Left cardiac atrium (tissue), 4 donors: ENCODE data around the gene ANP32A. TPM values are rescaled to one million over a fixed set of nuclear protein-coding genes. Genes with fewer than 3 reads are reported as not detected.
A peak's percentile ranks its signal among the peaks of the same experiment; 100 is the strongest.
"Not testable (repeated sequence)": the region's sequence is repeated elsewhere in the genome, so short reads cannot be mapped to it uniquely, and the experiment has no call there.

Experiments
- ATAC-seq, 2 donors: fragments of 200-7000 bp; cut with Tn5 transposase; one replicate each; pipeline ENCODE4 v1.9.1; 2020; ENCODE audit warnings: mild to moderate bottlenecking in 2 of 2, moderate library complexity in 2 of 2
- DNase-seq: peaks from one replicate; pipeline ENCODE4 v3.0.0-alpha.2; 2020
- intact Hi-C, 2 donors: fragments of 100-400 bp; cut with DNase I; formaldehyde crosslinking; loops; one replicate each; pipeline versions ENCODE4 v1.14.1 to v1.15.1; 2022 to 2023
- total RNA-seq, 2 donors: library from RNA; stranded (reverse); fragmentation: NEBNext Ultra II Directional; extraction: Animal tissue kit (Norgen Biotek cat#: 25700); gene quantifications; one replicate each; pipeline ENCODE4 v1.2.1, GENCODE V29; 2021
- donor health status: DM: no; HTN: yes; CAD: no.
- donor health status: DM: no; HTN: yes; CAD: no; lungs with severe emphysema.
- donor health status: DM: yes; HTN: yes; CAD: no.
- donor health status: Dilated cardiomyopathy.

ANP32A gene
- total RNA-seq, 2 donors from 2014 or later, result 106 to 118 TPM

DNA sequence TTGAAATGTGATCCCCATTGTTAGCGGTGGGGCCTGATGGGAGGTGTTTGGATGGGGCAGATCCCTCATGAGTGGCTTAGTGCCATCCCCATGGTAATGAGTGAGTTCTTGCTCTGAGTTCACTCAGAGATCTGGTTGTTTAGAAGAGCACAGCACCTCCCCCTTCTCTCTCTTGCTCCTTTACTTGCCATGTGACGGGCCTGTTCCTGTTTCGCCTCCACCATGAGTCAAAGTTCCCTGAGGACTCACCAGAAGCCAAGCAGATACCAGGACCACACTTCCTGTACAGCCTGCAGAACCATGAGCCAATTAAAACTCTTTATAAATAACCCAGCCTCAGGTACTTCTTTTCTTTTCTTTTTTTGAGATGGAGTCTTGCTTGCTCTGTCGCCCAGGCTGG is 46.6 kb downstream of the ANP32A start:
- intact Hi-C loops, result no loop called here
- no peak for DNase-seq
- ATAC-seq, result no peak

DNA sequence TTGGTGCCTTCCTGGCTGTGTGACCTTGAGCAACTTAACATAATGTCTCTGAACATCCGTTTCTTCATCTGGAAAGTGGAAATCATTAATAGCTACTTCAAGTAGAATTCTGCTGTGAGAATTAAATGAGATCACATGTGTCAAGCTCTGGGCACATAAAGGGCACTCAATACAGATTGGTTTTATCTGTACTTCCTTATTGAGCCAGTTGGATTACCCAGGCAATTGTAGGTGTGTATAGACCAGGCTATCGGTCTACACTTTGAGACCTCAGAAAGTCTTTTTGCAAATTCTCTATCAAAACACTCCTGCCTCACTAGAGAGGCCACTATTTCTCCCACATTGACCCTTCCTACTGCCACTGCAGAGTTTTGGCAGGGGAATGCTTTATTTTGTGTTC is 47.7 kb downstream of the ANP32A start:
- DNase-seq, result no peak
- intact Hi-C loops, result no loop called here
- no peak for ATAC-seq

DNA sequence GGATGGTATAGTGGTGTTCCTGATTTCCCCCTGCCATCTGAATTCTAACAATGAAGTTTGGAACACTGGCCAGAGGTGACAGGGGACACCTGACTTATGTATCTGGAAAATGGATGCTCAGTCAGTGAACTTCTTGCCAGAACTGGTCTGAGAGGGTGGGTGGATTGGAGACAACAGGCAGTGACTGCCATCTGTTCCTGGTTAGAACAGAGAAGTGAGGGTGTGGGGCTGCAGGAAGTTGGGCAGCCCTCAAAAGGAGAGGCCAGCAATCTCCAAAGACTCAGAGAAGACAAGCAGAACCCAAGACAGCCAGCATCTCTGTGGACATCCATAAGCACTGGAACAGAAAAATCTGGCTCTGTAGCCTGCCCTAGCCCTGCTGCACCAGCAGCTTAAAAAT is 50.5 kb downstream of the ANP32A start:
- no peak for DNase-seq
- intact Hi-C loops, result no loop called here
- no peak for ATAC-seq

DNA sequence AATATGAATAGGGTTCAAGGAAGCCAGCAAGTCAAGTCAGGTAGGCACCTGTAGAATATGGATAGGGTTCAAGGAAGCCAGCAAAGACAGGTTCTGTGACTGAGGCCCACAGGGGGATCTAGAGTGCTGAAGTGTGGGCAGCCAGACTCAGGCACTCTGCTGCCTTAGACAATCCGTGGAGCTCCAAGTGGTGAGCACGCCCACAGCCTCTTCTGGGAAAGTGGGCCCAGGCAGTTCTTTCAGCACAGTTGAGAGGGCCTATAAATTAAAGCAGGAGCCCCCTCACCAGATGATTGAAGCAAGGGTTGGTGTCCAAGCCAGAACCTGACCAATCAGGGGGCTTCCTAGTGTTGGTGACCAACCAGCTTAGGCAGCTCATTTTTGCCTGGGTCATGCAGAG is 51.0 kb downstream of the ANP32A start:
- intact Hi-C loops, result no loop called here
- ATAC-seq, result no peak
- DNase-seq, result no peak

DNA sequence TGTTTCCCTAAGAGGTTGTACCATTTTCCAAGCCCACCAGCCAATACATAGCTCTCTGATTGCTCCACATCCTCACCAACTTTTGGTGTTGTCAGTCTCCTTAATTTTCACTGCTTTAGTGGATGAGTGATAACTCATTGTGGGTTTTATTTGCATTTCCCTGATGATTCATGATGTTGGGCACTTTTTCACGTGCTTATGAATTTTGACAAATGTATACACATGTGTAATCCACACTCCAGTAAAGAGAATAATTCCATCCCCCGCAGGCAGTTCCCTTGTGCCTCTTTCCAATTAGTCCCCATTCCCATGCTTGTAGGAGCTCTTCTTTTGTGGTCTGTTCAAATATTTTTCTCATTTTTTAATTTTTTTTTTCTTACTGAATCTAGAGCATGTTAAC is 52.4 kb downstream of the ANP32A start:
- no peak for DNase-seq
- intact Hi-C loops, result no loop called here
- no peak for ATAC-seq

DNA sequence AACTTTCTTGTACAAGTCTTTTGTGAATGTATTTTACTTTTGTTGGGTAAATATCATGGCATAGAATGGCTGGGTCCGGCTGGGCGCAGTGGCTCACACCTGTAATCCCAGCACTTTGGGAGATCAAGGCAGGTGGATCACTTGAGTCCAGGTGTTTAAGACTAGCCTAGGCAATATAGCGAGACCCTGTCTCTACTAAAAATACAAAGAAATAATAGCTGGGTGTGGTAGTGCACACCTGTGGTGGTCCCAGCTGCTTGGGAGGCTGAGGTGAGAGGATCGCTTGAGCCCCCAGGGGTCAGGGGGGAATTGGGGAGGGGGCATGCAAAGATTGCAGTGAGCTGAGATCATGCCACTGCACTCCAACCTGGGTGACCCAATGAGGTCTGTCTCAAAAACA is 52.9 kb downstream of the ANP32A start:
- ATAC-seq (no peak), DNase-seq (no peak)
- intact Hi-C loops, result no loop called here

DNA sequence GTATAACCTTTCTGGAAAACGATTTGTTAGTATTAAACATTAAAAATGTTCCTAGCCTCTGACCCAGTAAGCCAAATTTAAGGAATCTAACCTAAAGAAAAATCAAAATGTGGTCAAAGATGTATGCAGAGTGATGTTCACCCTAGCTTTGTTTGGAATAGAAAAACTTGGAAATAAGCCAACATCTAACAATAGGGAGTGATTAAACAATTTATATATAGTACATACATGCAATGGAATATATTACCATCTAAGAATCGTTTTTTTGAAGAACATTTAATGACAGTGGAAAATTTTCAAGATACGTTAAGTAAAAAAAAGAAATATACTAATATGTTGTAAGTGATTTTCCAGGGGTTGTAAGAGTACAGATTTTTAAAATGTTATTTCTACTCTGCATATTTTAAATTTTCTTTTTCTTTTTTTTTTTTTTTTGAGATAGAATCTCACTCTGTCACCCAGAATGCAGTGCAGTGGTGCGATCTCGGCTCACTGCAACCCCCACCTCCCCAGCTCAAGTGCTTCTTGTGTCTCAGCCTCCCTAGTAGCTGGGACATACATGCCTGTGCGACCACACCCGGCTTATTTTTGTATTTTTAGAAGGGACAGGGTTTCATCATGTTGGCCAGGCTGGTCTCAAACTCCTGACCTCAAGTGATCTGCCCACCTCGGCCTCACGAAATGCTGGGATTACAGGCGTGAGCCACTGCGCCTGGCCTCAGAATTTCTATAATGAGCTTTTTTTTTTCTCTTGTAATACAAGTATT is 54.9 kb downstream of the ANP32A start:
- intact Hi-C loops, result no loop called here
- no peak for DNase-seq
- ATAC-seq, result no peak

DNA sequence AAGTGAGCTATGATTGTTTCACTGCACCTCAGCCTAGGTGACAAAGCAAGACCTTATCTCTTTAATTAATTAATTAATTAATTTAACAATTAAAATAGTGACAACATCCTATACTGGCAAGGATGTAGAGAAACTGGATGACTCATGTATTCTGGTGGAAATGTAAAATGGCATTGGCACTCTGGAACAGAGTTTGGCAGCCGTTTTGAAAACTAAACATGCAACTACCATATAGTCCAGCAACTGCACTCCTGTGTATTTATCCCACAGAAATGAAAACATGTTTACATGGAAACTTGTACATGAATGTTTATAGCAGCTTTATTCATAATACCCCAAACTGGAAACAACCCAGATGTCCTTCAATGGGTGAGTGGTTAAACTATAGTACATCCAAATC is 56.6 kb downstream of the ANP32A start:
- no peak for DNase-seq
- ATAC-seq, result no peak
- intact Hi-C loops, result no loop called here

DNA sequence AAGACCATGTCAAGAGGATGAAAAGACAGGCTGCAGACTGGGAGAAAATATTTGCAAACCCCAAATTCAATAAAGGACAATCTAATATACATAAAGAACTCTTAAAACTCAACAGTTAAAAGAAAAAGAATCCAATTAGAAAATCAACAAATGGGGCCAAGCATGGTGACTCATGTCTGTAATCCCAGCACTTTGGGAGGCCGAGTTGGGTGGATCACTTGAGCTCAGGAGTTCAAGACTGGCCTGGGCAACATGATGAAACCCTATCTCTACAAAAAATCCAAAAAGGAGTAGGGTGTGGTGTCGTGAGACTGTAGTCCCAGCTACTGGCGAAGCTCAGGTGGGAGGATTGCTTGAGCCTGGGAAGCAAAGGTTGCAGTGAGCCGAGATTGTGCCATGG is 57.6 kb downstream of the ANP32A start:
- intact Hi-C loops, result no loop called here
- no peak for DNase-seq
- ATAC-seq, result no peak

DNA sequence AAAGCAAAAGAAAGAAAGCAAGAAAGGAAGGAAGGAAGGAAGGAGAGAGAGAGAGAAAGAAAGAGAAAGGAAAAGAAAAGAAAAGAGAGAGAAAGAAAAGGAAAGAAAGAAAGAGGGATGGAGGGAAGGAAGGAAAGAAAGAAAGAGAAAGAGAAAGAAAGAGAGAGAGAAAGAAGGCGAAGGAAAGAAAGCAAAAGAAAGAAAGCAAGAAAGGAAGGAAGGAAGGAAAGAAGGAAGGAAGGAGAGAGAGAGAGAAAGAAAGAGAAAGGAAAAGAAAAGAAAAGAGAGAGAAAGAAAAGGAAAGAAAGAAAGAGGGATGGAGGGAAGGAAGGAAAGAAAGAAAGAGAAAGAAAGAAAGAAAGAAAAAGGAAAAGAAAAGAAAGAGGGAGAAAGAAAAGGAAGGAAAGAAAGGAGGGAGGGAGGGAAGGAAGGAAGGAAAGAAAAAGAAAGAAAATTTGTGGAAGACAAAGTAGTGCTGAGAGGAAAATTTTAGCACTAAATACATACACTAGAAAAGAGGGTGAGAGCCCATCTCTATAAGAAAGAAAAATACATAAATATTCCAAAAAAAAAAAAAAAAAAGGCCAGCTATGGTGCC is 60.6 kb downstream of the ANP32A start:
- ATAC-seq, intact Hi-C loops: not testable (repeated sequence)

DNA sequence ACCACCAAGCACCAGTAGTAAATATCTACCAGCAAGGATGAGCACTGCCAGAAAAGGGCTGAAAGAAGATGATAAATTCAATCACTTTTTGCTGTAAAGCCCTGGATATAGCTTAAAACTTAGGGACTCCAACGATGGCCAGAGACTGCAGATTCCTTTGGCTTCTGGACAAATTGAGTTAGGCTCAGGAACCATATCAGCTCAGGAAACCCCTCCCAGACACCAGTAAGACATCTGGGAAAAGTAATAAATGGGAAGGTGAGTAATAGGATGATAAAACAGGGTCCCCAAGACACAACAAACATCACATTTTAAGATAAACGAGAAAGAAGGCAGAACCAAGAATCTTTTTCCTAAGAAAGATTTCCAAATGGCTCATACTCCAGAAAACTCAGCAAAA is 65.0 kb downstream of the ANP32A start:
- ATAC-seq (no peak), DNase-seq (no peak)
- intact Hi-C loops, result no loop called here

More for the DNA sequence above, 60.6 kb downstream of the ANP32A start:
- not testable (repeated sequence) for DNase-seq

DNA sequence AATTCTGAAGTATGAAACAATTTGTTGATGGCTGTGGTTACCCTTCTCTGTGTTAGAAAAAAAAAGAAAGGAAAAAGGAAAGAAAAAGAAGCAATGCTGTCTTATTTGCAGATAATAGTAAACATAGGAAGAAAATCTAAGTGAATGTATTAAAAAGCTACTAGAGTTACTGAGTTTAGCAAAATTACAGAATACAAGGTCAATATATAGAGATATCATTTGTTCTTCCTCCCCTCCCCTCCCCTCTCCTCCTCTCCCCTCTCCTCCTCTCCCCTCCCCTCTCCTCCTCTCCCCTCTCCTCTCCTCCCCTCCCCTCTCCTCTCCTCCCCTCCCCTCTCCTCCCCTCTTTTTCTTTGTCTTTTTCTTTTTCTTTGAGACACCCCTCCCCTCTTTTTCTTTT is 69.1 kb downstream of the ANP32A start:
- no peak for DNase-seq
- ATAC-seq, result no peak
- intact Hi-C loops, result no loop called here

DNA sequence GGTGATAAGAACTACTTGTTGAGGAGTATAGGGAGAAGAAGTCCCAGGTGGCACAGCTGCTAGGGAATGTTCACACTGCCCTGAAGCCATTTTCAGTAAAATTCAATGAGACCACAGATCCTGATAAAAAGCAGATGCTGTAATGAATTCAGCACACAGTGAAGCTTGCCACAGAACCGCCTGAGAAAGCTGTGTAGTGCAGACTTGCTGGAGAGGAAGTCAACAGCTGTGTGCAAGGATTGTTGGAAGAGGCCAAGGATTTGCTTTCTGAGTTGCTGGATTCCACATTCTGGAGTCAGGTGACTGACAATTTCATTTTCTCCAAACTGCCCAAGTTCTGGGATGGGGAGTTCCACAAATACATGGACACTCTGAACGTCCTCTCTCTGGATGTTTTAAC is 70.9 kb downstream of the ANP32A start:
- peak in 1 of 2 donors; percentile 58 for ATAC-seq
- DNase-seq, result no peak
- intact Hi-C loops, result no loop called here

DNA sequence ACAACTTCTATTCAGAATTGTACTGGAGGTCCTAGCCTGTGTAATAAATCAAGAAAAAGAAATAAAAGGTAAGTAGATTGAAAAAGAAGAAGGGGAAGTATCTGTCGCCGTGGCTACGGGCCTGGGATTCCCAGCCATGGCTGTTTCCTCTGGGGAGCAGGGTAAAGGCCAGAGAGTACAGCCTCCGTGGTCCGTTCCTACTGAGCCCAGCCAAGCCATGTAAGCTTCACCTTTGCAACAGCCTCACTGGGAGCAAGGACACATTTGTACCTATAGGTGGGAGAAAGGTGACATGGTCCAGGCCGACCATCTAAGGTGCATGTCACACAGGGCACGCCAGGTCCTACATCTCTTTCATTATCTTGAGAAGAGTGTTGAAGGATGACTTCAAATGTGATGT is 71.3 kb downstream of the ANP32A start:
- no peak for ATAC-seq
- intact Hi-C loops, result no loop called here
- DNase-seq, result no peak

DNA sequence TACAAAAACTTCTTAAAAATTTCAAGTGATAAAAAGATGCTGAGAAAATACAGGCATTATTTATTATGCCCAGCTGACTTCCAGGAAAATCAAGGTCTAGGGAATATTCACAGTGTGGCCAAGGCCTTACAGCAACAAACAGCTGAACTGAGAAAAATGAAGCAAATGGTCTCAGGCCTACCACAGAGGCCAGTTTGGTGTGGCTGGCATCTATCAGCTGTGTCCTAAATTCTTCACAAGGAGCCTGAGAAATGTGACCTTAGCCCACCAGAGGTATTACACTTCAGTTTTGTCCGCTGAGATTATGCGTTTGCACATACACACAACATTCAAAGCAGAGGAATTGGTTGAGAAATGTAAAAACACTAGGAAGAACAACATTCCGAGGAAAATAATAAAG is 77.4 kb downstream of the ANP32A start:
- DNase-seq (no peak), ATAC-seq (no peak)

DNA sequence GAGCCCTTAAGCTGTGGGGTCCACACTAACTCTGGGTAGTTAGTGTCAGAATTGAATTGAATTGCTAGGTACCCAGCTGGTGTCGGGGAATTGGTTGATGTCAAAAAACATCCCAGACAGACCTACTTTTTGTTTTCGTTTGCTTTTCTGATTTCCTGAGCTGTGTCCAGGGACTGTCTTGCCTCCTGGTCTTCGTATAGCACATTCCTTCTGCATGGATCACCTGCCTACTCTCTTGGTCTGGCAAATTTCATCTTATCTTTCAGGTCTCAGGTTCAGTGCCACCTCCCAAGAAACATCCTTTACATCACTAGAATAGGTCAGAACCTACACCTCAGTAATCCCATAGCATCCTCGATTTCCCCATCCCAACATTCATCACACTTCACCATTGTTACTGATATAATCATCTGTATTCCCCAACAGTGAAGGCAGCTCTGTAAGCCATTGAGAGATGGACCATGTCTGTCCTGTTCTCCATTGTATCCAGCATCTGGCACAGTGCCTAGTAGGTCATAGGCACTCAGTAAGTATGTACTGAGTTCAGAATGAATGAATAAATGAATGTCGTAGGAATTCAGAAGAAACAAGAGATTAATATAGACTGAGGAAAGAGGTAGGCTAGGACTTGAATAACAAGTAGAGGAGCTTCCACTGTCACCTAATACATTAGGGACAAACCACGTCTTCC is 81.2 kb downstream of the ANP32A start:
- ATAC-seq, result no peak
- intact Hi-C loops, result no loop called here
- no peak for DNase-seq

More for the DNA sequence above, 77.4 kb downstream of the ANP32A start:
- intact Hi-C loops, result no loop called here

DNA sequence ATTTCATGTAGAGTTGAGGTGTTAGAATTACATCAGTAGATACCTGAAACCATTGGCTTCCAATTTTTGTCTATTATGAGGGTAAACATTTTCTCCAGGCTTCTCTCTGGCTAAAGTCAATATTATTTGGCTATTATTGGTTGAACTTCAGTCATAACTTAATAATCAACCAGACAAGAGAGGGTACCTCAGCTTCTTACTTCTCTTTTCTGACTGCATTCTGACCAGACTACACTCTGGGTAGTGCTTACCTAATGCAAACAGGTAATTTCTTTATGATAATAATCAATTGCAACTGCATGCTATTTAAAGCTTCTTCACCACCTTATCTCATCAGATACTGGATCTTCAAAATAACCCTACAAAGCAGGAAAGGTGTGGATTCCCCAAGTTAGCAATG is 85.1 kb downstream of the ANP32A start:
- ATAC-seq, result no peak
- DNase-seq, result no peak
- intact Hi-C loops, result no loop called here

DNA sequence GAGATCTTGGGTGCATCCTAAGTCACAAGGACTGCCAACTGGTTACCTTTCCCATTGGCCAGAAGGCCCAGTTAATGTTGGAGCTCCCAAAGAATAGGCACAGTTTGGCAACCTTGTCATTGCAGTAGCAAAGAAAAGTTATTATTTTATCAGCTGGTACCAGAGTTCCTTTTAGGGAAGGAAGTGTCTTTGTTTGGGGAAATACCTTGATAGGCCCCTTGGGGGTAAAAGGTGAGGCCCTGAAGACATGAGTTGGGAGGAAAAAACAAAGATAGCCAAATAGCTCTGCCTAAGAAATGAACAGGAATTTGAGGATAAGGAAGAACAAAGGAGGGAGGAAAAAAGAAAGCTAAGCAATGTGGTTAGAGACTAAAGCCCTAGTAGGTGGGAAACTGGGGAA is 85.8 kb downstream of the ANP32A start:
- intact Hi-C loops, result loop anchor here in 1 of 2 donors (5.0 kb wide), 1 partner anchor 92 kb away; no protein-coding TSS in a partner anchor
- no peak for DNase-seq

DNA sequence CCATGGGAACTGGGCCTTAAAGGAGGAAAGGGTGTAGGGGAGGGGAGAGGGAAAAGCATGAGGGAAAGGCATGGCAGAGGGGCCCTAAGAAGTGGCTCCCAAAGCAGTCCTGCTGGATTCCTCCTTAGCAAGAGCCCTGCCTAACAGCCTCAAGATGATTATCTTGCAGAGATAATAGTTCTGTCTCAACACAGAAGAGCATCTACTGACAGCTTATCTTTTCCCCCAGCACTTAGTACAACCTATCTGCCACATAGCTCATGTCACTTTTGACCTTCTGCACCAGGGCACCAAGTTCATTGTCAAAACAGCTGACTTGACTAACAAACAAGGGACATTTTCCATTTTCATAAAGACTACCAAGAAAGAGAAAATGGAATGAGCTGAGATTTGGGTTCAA is 86.3 kb downstream of the ANP32A start:
- intact Hi-C loops, result loop anchor here in 1 of 2 donors (5.0 kb wide), 1 partner anchor 93 kb away; no protein-coding TSS in a partner anchor
- ATAC-seq (no peak), DNase-seq (no peak)

More for the DNA sequence above, 85.8 kb downstream of the ANP32A start:
- ATAC-seq, result no peak

DNA sequence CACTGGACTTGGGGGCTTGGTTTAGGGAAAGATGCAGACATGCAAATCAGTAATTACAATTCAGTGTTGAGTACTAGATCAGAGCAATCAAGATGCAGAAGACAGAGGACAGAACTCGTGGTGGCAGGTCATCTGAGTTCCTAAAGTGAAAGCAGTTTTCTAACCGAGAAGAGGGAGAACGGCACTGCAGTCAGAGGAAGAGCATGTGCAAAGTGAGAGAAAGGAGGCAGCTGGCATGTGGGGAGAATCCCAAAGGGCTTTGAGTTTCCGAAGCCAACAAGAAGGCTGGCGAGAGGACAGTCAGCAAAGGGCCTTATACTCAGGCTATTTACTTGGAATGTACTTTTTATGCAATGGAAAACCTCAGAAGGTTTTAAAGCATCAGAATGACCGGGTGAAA is 87.0 kb downstream of the ANP32A start:
- ATAC-seq (no peak), DNase-seq (no peak)
- intact Hi-C loops, result loop anchor here in 1 of 2 donors (5.0 kb wide), 1 partner anchor 94 kb away; no protein-coding TSS in a partner anchor
